Uterus (tissue), 4 donors: Measurements from ENCODE around the gene GKN2. TPM values are rescaled to one million over a fixed set of nuclear protein-coding genes. Genes with fewer than 3 reads are reported as not detected.
"Not testable (repeated sequence)": the region's sequence is repeated elsewhere in the genome, so short reads cannot be mapped to it uniquely, and the experiment has no call there.

Source experiments
- DNase-seq, 2 donors: peaks; one replicate each; pipeline ENCODE4 v3.0.0-alpha.2; 2019 to 2020
- H3K27ac ChIP-seq, 2 donors: fragments of 200-600 bp; sonication (generic); 1 replicate in 1 of 2; 2 replicates in 1 of 2; pipeline ENCODE4 v1.5.1; 2016 to 2018
- H3K27me3 ChIP-seq, 2 donors: fragments of 200-600 bp; sonication (generic); one replicate each; pipeline ENCODE4 v1.5.1; 2018 to 2019; ENCODE audit warnings: control low read depth in 1 of 2
- H3K36me3 ChIP-seq, 2 donors: fragments of 200-600 bp; sonication (generic); one replicate each; pipeline ENCODE4 v1.5.1; 2019; ENCODE audit warnings: control low read depth in 1 of 2
- H3K4me1 ChIP-seq, 2 donors: fragments of 200-600 bp; sonication (generic); one replicate each; pipeline ENCODE4 v1.5.1; 2018 to 2019; ENCODE audit warnings: control low read depth in 1 of 2
- H3K4me3 ChIP-seq, 2 donors: fragments of 200-600 bp; sonication (generic); 1 replicate in 1 of 2; 2 replicates in 1 of 2; pipeline ENCODE4 v1.5.1; 2018 to 2019; ENCODE audit warnings: mild to moderate bottlenecking in 1 of 2
- H3K9me3 ChIP-seq, 2 donors: fragments of 200-600 bp; sonication (generic); one replicate each; pipeline ENCODE4 v1.5.1; 2019; ENCODE audit warnings: control low read depth in 1 of 2
- POLR2A ChIP-seq, 2 donors: fragments of 450-650 bp; IDR thresholded peaks; one replicate each; pipeline ENCODE4 v1.6.1; 2016; ENCODE audit warnings: antibody characterized with exemption in 2 of 2, mild to moderate bottlenecking in 1 of 2, moderate library complexity in 1 of 2
- intact Hi-C: fragments of 100-400 bp; cut with DNase I; formaldehyde crosslinking; loops from one replicate; pipeline ENCODE4 v1.15.1; 2023; ENCODE audit warnings: low total_unique reads
- total RNA-seq, 4 donors: library from RNA; depleted of rRNA in 3 of 4; stranded (reverse); fragments of >200 nt in 3 of 4; gene quantifications; one replicate each; pipeline versions ENCODE4 v1.1.0 to v1.2.4, GENCODE V29; 2014 to 2023
- TF ChIP-seq, protein P1 (sequence below), 4 experiments: fragments of 200-600 bp in 2 of 4; fragments of 450-650 bp in 2 of 4; sonication (generic) in 2 of 4; IDR thresholded peaks; one replicate each; pipeline ENCODE4 v1.5.1; 2016 to 2019; ENCODE audit warnings: antibody characterized with exemption in 4 of 4, mild to moderate bottlenecking in 2 of 4, moderate library complexity in 1 of 4
- donor health status: DM: yes; HTN: yes; CAD: no.

GKN2 gene
- total RNA-seq, 4 donors from 2014 or later, result not detected

DNA sequence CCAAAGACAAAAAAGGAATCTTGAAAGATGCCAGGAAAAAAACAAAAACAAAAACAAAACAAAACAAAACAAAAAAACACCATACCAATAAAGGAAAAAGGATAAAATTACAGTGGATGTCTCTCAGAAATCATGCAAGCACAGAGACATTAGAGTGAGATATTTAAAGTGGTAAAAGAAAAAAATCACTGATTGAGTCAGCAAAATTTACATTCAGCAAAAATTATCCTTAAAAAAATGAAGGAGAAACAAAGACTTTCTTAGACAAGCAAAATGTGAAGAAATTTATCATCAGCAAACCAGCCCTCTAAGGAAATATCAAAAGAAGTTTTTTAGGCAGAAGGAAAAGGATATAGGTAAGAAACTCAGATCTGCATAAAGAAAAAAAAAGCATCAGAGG lies 11.6 kb upstream of the GKN2 start:
- no peak for DNase-seq
- Histone ChIP-seq H3K4me3 (no peak overlapping the region), H3K27me3 (peaks cover 0 to 12% of the 10 kb centered on the region in 2 donors), H3K27ac (no peak overlapping the region), H3K4me1 (no peaks in the 10 kb centered on the region), H3K36me3 (no peaks in the 10 kb centered on the region), H3K9me3 (no peaks in the 10 kb centered on the region)
- TF ChIP-seq POLR2A (IDR thresholded peaks at IDR 0.05), result no peak
- TF ChIP-seq, protein P1, sequence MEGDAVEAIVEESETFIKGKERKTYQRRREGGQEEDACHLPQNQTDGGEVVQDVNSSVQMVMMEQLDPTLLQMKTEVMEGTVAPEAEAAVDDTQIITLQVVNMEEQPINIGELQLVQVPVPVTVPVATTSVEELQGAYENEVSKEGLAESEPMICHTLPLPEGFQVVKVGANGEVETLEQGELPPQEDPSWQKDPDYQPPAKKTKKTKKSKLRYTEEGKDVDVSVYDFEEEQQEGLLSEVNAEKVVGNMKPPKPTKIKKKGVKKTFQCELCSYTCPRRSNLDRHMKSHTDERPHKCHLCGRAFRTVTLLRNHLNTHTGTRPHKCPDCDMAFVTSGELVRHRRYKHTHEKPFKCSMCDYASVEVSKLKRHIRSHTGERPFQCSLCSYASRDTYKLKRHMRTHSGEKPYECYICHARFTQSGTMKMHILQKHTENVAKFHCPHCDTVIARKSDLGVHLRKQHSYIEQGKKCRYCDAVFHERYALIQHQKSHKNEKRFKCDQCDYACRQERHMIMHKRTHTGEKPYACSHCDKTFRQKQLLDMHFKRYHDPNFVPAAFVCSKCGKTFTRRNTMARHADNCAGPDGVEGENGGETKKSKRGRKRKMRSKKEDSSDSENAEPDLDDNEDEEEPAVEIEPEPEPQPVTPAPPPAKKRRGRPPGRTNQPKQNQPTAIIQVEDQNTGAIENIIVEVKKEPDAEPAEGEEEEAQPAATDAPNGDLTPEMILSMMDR (IDR thresholded peaks at IDR 0.05), result no peak
- intact Hi-C loops, result no loop called here

DNA sequence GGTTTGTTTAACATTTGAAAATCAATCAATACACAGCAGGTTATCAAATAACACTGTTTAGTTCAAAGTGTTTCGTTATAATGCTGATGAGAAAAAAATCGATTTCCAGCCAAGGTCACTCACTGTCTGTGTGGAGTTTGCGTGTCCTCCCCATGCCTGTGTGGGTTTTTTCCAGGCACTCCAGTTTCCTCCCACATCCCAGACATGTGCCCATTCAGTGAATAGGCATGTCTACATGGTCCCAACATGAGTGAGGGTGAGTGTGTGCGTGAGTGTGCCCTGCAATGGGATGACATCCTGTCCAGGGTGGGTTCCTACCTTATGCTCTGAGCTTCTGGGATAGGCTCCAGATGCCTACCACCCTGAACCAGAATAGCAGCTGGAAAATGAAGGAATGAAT lies 8.7 kb upstream of the GKN2 start:
- Histone ChIP-seq H3K27me3 (peaks cover 0 to 12% of the 10 kb centered on the region in 2 donors), H3K36me3 (no peaks in the 10 kb centered on the region), H3K27ac (no peak overlapping the region), H3K9me3 (no peaks in the 10 kb centered on the region), H3K4me1 (no peaks in the 10 kb centered on the region), H3K4me3 (no peak overlapping the region)
- DNase-seq, result no peak
- no peak for TF ChIP-seq POLR2A (IDR thresholded peaks at IDR 0.05)
- TF ChIP-seq, protein P1 (IDR thresholded peaks at IDR 0.05), result no peak
- intact Hi-C loops, result no loop called here

- H3K36me3 ChIP-seq, result no peaks in the 10 kb centered on the region
These were observed 6.3 kb upstream of the GKN2 start for GRCh38 chr2:68959001-68959400.

GRCh38 chr2:68955432-68955831 lies 2.7 kb upstream of the GKN2 start:
- H3K9me3 ChIP-seq, H3K4me1 ChIP-seq, H3K27ac ChIP-seq, DNase-seq, H3K36me3 ChIP-seq, intact Hi-C loops, H3K27me3 ChIP-seq, H3K4me3 ChIP-seq: not testable (repeated sequence)

More at GRCh38 chr2:68959001-68959400, 6.3 kb upstream of the GKN2 start:
- TF ChIP-seq POLR2A (IDR thresholded peaks at IDR 0.05), result no peak
- TF ChIP-seq, protein P1 (IDR thresholded peaks at IDR 0.05), result no peak
- no peak for DNase-seq
- Histone ChIP-seq H3K4me3 (no peak overlapping the region), H3K27ac (no peak overlapping the region), H3K4me1 (no peaks in the 10 kb centered on the region), H3K9me3 (no peaks in the 10 kb centered on the region), H3K27me3 (peaks cover 0 to 12% of the 10 kb centered on the region in 2 donors)
- intact Hi-C loops, result no loop called here

- TF ChIP-seq POLR2A (IDR thresholded peaks at IDR 0.05), result no peak
- H3K4me1 ChIP-seq, result no peaks in the 10 kb centered on the region
- no peaks in the 10 kb centered on the region for H3K9me3 ChIP-seq
- no peak overlapping the region for H3K27ac ChIP-seq
- intact Hi-C loops, result no loop called here
- H3K27me3 ChIP-seq, result no peaks in the 10 kb centered on the region
- DNase-seq, result no peak
- no peak overlapping the region for H3K4me3 ChIP-seq
- no peaks in the 10 kb centered on the region for H3K36me3 ChIP-seq
These were observed 794 bp downstream of the GKN2 start for GRCh38 chr2:68951899-68952298.

GRCh38 chr2:68948710-68949109 lies 4.0 kb downstream of the GKN2 start:
- Histone ChIP-seq H3K4me3 (no peak overlapping the region), H3K27ac (no peak overlapping the region), H3K36me3 (no peaks in the 10 kb centered on the region), H3K4me1 (no peaks in the 10 kb centered on the region), H3K9me3 (no peaks in the 10 kb centered on the region), H3K27me3 (no peaks in the 10 kb centered on the region)
- TF ChIP-seq POLR2A (IDR thresholded peaks at IDR 0.05), result no peak
- TF ChIP-seq, protein P1 (IDR thresholded peaks at IDR 0.05), result no peak
- no peak for DNase-seq
- intact Hi-C loops, result no loop called here
